ENCODE results near the gene DUSP23.
A peak's percentile ranks its signal among the peaks of the same experiment; 100 is the strongest.

GRCh38 chr1:159780583-159781582, at the start of gene DUSP23:
- TF ChIP-seq CTCF (IDR thresholded peaks at IDR 0.05) (peak; percentile 94 to 96 (median 94)), POLR2A (IDR thresholded peaks at IDR 0.05) (peak; percentile 67)
